HepG2 (cell line): Measurements from ENCODE around the gene MRPS34. TPM values are rescaled to one million over a fixed set of nuclear protein-coding genes. Genes with fewer than 3 reads are reported as not detected.
A peak's percentile ranks its signal among the peaks of the same experiment; 100 is the strongest.

ENCODE experiments used
- ATRX ChIP-seq: sonication (generic); formaldehyde crosslinking; IDR thresholded peaks from 2 replicates; pipeline ENCODE4 v1.4.0; 2020; ENCODE audit warnings: missing genetic modification reagents, borderline replicate concordance
- CHD2 ChIP-seq: IDR thresholded peaks from 2 replicates; pipeline ENCODE4 v1.6.1; 2011; ENCODE audit warnings: low read depth, low read length, improper control_type of control experiment
- ELF4 ChIP-seq: sonication (generic); formaldehyde crosslinking; IDR thresholded peaks from 2 replicates; pipeline ENCODE4 v1.5.0; 2020; ENCODE audit warnings: missing genetic modification reagents, mild to moderate bottlenecking, moderate library complexity, borderline replicate concordance
- EZH2 ChIP-seq: conservative IDR thresholded peaks from 2 replicates; pipeline ENCODE4 v1.6.1; 2012; ENCODE audit warnings: mild to moderate bottlenecking, low read depth, low read length, moderate library complexity
- HNRNPK ChIP-seq: fragments of 200-400 bp; formaldehyde crosslinking; IDR thresholded peaks from 2 replicates; pipeline ENCODE4 v1.6.1; 2018; ENCODE audit warnings: low read length, low read depth, moderate library complexity, mild to moderate bottlenecking; ENCODE audit not compliant: poor library complexity, severe bottlenecking
- HNRNPLL ChIP-seq: fragments of 200-400 bp; formaldehyde crosslinking; IDR thresholded peaks from 2 replicates; pipeline ENCODE4 v1.6.1; 2017; ENCODE audit warnings: mild to moderate bottlenecking, low read depth, low read length; ENCODE audit not compliant: poor library complexity, severe bottlenecking
- SRF ChIP-seq: IDR thresholded peaks from 2 replicates; pipeline ENCODE4 v1.6.1; 2011; ENCODE audit warnings: mild to moderate bottlenecking, low read depth, low read length, moderate library complexity
- U2AF1 ChIP-seq: fragments of 200-400 bp; formaldehyde crosslinking; optimal IDR thresholded peaks from 2 replicates; pipeline ENCODE3; 2017; ENCODE audit warnings: mild to moderate bottlenecking, low read depth, low read length
- ZBTB7A ChIP-seq: sonication (generic); formaldehyde crosslinking; IDR thresholded peaks from 2 replicates; pipeline ENCODE4 v1.8.0; 2022; ENCODE audit warnings: mild to moderate bottlenecking, missing genetic modification reagents
- ZFP36L1 ChIP-seq: sonication (generic); formaldehyde crosslinking; IDR thresholded peaks from 2 replicates; pipeline ENCODE4 v1.8.0; 2022; ENCODE audit warnings: mild to moderate bottlenecking, missing genetic modification reagents, moderate library complexity
- ZNF225 ChIP-seq: sonication (generic); formaldehyde crosslinking; IDR thresholded peaks from 2 replicates; pipeline ENCODE4 v1.4.0; 2020; ENCODE audit warnings: mild to moderate bottlenecking, missing genetic modification reagents
- ZNF234 ChIP-seq: sonication (generic); formaldehyde crosslinking; conservative IDR thresholded peaks from 2 replicates; pipeline ENCODE4 v1.5.1; 2020; ENCODE audit warnings: mild to moderate bottlenecking, missing genetic modification reagents
- ZNF235 ChIP-seq: sonication (generic); formaldehyde crosslinking; IDR thresholded peaks from 2 replicates; pipeline ENCODE4 v1.8.1; 2023; ENCODE audit warnings: mild to moderate bottlenecking, missing genetic modification reagents, borderline replicate concordance
- ZNF263 ChIP-seq: sonication (generic); formaldehyde crosslinking; IDR thresholded peaks from 2 replicates; pipeline ENCODE4 v1.4.0; 2020; ENCODE audit warnings: missing genetic modification reagents
- ZNF776 ChIP-seq: sonication (generic); formaldehyde crosslinking; IDR thresholded peaks from 2 replicates; pipeline ENCODE4 v1.4.0; 2020; ENCODE audit warnings: mild to moderate bottlenecking, missing genetic modification reagents
- ZNF782 ChIP-seq: sonication (generic); formaldehyde crosslinking; IDR thresholded peaks from 2 replicates; pipeline ENCODE4 v1.4.0; 2020; ENCODE audit warnings: missing genetic modification reagents, mild to moderate bottlenecking, borderline replicate concordance
- ZSCAN21 ChIP-seq: sonication (generic); formaldehyde crosslinking; IDR thresholded peaks from 2 replicates; pipeline ENCODE4 v1.8.0; 2022; ENCODE audit warnings: mild to moderate bottlenecking, missing genetic modification reagents, moderate library complexity, borderline replicate concordance
- polyA plus RNA-seq, 8 experiments: library from polyadenylated mRNA; depleted of rRNA in 3 of 8; stranded (reverse) in 7 of 8; unstranded in 1 of 8; fragments of >200 nt; fragmentation: Illumina TruSeq in 4 of 8; extraction: Trizol in 4 of 8; gene quantifications; 2 replicates each; pipeline versions ENCODE4 v1.2.1 to v1.2.3, GENCODE V29; 2011 to 2016; ENCODE audit warnings: low read depth in 4 of 8, missing spikeins in 1 of 8, mixed read lengths in 1 of 8; ENCODE audit not compliant: insufficient read depth in 1 of 8
- total RNA-seq, 5 experiments: library from RNA; depleted of rRNA; stranded (reverse); fragments of >200 nt; fragmentation: Illumina TruSeq; extraction: Trizol; gene quantifications; 2 replicates each; pipeline ENCODE4 v1.2.3, GENCODE V29; 2016; ENCODE audit warnings: low read depth in 1 of 5
- TF ChIP-seq, protein P1 (sequence below): sonication (generic); formaldehyde crosslinking; IDR thresholded peaks from 2 replicates; pipeline ENCODE4 v1.5.1; 2020; ENCODE audit warnings: mild to moderate bottlenecking, moderate library complexity, missing genetic modification reagents
- TF ChIP-seq, protein P2 (sequence below): sonication (generic); formaldehyde crosslinking; IDR thresholded peaks from 2 replicates; pipeline ENCODE4 v1.5.0; 2020; ENCODE audit warnings: missing genetic modification reagents
- TF ChIP-seq, protein P3 (sequence below): sonication (generic); formaldehyde crosslinking; IDR thresholded peaks from 2 replicates; pipeline ENCODE4 v1.4.0; 2020; ENCODE audit warnings: missing genetic modification reagents
- TF ChIP-seq, protein P4 (sequence below): sonication (generic); formaldehyde crosslinking; IDR thresholded peaks from 2 replicates; pipeline ENCODE4 v1.5.0; 2020; ENCODE audit warnings: missing genetic modification reagents, mild to moderate bottlenecking, borderline replicate concordance

The MRPS34 gene
- total and polyA plus RNA-seq, 2 of the 13 experiments (the other 11 are each of a cell fraction or from before 2014, with no cell fraction given): 63.5 to 131 TPM

DNA sequence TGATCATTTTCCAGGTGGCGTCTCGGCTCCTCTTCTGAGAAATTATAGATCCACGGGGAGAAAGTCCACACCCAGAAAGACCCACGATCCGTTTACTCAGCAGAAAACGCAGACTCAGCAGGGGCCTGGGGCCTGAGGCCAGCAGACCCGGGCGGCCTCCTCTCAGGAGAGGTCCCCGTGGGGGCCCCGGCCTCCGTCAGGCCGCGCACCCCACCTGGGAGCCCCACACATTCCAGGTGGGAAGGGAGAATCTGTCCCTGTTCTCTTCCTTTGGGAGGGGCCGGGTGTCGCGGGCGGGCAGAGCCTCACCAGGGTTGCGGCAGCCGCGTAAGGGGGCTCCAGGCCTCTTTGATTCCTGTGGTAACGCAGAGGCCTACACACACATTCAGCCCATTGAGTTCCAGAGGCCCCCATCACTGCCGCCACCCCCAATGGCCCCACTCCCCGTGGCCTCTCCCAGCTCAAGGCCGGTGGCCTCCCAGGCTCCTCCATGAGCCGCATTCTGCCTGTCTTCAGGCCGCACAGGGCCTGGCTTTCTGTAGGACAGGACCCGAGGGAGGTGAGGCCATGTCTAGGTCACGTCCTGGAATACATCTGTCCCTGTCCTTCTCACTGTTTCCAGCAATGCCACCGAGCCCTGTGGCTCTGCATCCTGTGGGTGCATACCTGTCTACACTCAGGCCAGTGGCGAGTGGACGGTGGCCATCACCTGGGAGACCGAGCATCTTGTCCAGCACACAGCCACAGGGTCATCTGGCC is 22.2 kb upstream of the MRPS34 start (continued):
- TF ChIP-seq, protein P1, sequence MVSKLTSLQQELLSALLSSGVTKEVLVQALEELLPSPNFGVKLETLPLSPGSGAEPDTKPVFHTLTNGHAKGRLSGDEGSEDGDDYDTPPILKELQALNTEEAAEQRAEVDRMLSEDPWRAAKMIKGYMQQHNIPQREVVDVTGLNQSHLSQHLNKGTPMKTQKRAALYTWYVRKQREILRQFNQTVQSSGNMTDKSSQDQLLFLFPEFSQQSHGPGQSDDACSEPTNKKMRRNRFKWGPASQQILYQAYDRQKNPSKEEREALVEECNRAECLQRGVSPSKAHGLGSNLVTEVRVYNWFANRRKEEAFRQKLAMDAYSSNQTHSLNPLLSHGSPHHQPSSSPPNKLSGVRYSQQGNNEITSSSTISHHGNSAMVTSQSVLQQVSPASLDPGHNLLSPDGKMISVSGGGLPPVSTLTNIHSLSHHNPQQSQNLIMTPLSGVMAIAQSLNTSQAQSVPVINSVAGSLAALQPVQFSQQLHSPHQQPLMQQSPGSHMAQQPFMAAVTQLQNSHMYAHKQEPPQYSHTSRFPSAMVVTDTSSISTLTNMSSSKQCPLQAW (CRISPR knock-in tag): 0 out of 2 replicates have a peak, but pooled peaks have one; percentile 3
- TF ChIP-seq ZNF263 (no peak), CHD2 (no peak), ZNF235 (CRISPR knock-in tag) (no peak), ZBTB7A (CRISPR knock-in tag) (no peak), ZNF776 (CRISPR knock-in tag) (no peak), ZNF782 (CRISPR knock-in tag) (no peak), ELF4 (no peak), ATRX (CRISPR knock-in tag) (no peak), ZNF225 (CRISPR knock-in tag) (no peak), HNRNPLL (peak; percentile 23), EZH2 (no peak), ZNF234 (no peak), HNRNPK (no peak), SRF (no peak), ZSCAN21 (no peak), U2AF1 (peak; percentile 8), ZFP36L1 (CRISPR knock-in tag) (no peak)
- TF ChIP-seq, protein P2, sequence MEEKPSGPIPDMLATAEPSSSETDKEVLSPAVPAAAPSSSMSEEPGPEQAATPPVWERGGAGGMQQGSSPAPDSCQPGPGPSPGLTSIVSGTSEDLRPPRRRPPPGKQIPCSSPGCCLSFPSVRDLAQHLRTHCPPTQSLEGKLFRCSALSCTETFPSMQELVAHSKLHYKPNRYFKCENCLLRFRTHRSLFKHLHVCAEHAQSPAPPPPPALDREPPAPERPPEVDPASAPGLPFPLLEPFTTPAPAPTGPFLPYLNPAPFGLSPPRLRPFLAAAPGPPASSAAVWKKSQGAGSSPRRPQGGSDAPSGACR (CRISPR knock-in tag): no peak
- TF ChIP-seq, protein P3, sequence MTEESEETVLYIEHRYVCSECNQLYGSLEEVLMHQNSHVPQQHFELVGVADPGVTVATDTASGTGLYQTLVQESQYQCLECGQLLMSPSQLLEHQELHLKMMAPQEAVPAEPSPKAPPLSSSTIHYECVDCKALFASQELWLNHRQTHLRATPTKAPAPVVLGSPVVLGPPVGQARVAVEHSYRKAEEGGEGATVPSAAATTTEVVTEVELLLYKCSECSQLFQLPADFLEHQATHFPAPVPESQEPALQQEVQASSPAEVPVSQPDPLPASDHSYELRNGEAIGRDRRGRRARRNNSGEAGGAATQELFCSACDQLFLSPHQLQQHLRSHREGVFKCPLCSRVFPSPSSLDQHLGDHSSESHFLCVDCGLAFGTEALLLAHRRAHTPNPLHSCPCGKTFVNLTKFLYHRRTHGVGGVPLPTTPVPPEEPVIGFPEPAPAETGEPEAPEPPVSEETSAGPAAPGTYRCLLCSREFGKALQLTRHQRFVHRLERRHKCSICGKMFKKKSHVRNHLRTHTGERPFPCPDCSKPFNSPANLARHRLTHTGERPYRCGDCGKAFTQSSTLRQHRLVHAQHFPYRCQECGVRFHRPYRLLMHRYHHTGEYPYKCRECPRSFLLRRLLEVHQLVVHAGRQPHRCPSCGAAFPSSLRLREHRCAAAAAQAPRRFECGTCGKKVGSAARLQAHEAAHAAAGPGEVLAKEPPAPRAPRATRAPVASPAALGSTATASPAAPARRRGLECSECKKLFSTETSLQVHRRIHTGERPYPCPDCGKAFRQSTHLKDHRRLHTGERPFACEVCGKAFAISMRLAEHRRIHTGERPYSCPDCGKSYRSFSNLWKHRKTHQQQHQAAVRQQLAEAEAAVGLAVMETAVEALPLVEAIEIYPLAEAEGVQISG: peak; percentile 19; the same call in 1 of the 2 replicates
- TF ChIP-seq, protein P4, sequence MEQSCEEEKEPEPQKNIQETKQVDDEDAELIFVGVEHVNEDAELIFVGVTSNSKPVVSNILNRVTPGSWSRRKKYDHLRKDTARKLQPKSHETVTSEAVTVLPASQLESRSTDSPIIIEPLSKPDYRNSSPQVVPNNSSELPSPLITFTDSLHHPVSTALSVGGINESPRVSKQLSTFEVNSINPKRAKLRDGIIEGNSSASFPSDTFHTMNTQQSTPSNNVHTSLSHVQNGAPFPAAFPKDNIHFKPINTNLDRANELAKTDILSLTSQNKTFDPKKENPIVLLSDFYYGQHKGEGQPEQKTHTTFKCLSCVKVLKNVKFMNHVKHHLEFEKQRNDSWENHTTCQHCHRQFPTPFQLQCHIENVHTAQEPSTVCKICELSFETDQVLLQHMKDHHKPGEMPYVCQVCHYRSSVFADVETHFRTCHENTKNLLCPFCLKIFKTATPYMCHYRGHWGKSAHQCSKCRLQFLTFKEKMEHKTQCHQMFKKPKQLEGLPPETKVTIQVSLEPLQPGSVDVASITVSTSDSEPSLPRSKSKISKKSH (CRISPR knock-in tag): 0 out of 2 replicates have a peak, but pooled peaks have one; percentile 25
